NCI-H1930 (cell line): ENCODE data around the gene ARL13B.
"Not testable (repeated sequence)": the region's sequence is repeated elsewhere in the genome, so short reads cannot be mapped to it uniquely, and the experiment has no call there.

Source experiments
- DNase-seq, 2 experiments: peaks; one replicate each; lab custom pipeline; 2025; lab: John Stamatoyannopoulos, UW

ARL13B gene

GRCh38 chr3:93994056-93994455 lies 14.1 kb downstream of the ARL13B start:
- no peak for DNase-seq

GRCh38 chr3:94001191-94001590 lies 21.2 kb downstream of the ARL13B start:
- no peak for DNase-seq

- no peak for DNase-seq
These were observed 22.0 kb downstream of the ARL13B start for GRCh38 chr3:94001827-94002495.

- peak in 1 of 2 experiments; percentile 14 for DNase-seq
These were observed 24.5 kb downstream of the ARL13B start for GRCh38 chr3:94004301-94004910.

- no peak for DNase-seq
These were observed 28.3 kb downstream of the ARL13B start for GRCh38 chr3:94008253-94008652.

- peak; percentile 54 to 66 for DNase-seq
These were observed 29.7 kb downstream of the ARL13B start for GRCh38 chr3:94009608-94010007.

- no peak for DNase-seq
These were observed 31.3 kb downstream of the ARL13B start for GRCh38 chr3:94011233-94011711.

- no peak for DNase-seq
These were observed 32.2 kb downstream of the ARL13B start for GRCh38 chr3:94012185-94012584.

- DNase-seq, result no peak
These were observed 35.1 kb downstream of the ARL13B start for GRCh38 chr3:94015025-94015424.

GRCh38 chr3:94019659-94020058 lies 39.7 kb downstream of the ARL13B start:
- no peak for DNase-seq

- no peak for DNase-seq
These were observed 40.3 kb downstream of the ARL13B start for GRCh38 chr3:94020293-94020692.

- DNase-seq, result no peak
These were observed 44.4 kb downstream of the ARL13B start for GRCh38 chr3:94024385-94024784.

- DNase-seq, result no peak
These were observed 46.7 kb downstream of the ARL13B start for GRCh38 chr3:94026623-94027022.

- DNase-seq, result peak; percentile 68 to 76
These were observed 48.3 kb downstream of the ARL13B start, which contains the start of gene STX19 for GRCh38 chr3:94028093-94028837. Gene STX19 (minus strand): TSS chr3:94028597. CDS start chr3:94015269, 13,328 bp downstream.

- DNase-seq, result no peak
These were observed 57.1 kb downstream of the ARL13B start for GRCh38 chr3:94036909-94037507.

GRCh38 chr3:94043285-94043684 lies 63.3 kb downstream of the ARL13B start:
- no peak for DNase-seq

GRCh38 chr3:94044100-94044936 lies 64.4 kb downstream of the ARL13B start:
- DNase-seq, result not testable (repeated sequence)

GRCh38 chr3:94046533-94046932 lies 66.6 kb downstream of the ARL13B start:
- no peak for DNase-seq

- no peak for DNase-seq
These were observed 69.3 kb downstream of the ARL13B start for GRCh38 chr3:94049267-94049666.

GRCh38 chr3:94050546-94050945 lies 70.6 kb downstream of the ARL13B start:
- DNase-seq, result no peak

GRCh38 chr3:94061297-94061696 lies 81.3 kb downstream of the ARL13B start:
- DNase-seq, result no peak
